Measurements from ENCODE around the gene NUDT4.
"Not testable (repeated sequence)": the region's sequence is repeated elsewhere in the genome, so short reads cannot be mapped to it uniquely, and the experiment has no call there.

Gene NUDT4

GRCh38 chr12:93432031-93432430, 54.3 kb downstream of the NUDT4 start:
- DNase-seq = not testable (repeated sequence)

- DNase-seq = no peak
These were observed 56.6 kb downstream of the NUDT4 start for GRCh38 chr12:93434256-93434865.

- DNase-seq = no peak
These were observed 60.7 kb downstream of the NUDT4 start for GRCh38 chr12:93438266-93439050.

GRCh38 chr12:93440043-93440835, 62.5 kb downstream of the NUDT4 start:
- no peak for DNase-seq

- DNase-seq = peak; percentile 50
These were observed 63.4 kb downstream of the NUDT4 start for GRCh38 chr12:93441081-93441616.

GRCh38 chr12:93441617-93442410, 64.1 kb downstream of the NUDT4 start, which contains the start of gene UBE2N:
Gene UBE2N (minus strand): TSS chr12:93441947. CDS start chr12:93441884, 63 bp downstream.
- DNase-seq = peak; percentile 97

- no peak for DNase-seq
These were observed 65.0 kb downstream of the NUDT4 start for GRCh38 chr12:93442411-93443340.

GRCh38 chr12:93443576-93443975, 65.9 kb downstream of the NUDT4 start:
- no peak for DNase-seq

- DNase-seq = peak; percentile 45
These were observed 70.0 kb downstream of the NUDT4 start for GRCh38 chr12:93447555-93448290.

GRCh38 chr12:93448796-93449195, 71.1 kb downstream of the NUDT4 start:
- no peak for DNase-seq

GRCh38 chr12:93449277-93449676, 71.6 kb downstream of the NUDT4 start:
- DNase-seq = no peak

GRCh38 chr12:93451423-93452158, 73.9 kb downstream of the NUDT4 start:
- DNase-seq = no peak

- DNase-seq = no peak
These were observed 75.9 kb downstream of the NUDT4 start for GRCh38 chr12:93453633-93454032.

GRCh38 chr12:93456077-93456476, 78.4 kb downstream of the NUDT4 start:
- DNase-seq = no peak
